GM18951 (cell line): Measurements from ENCODE around the gene CASS4.

Experiments
- POLR2A ChIP-seq: IDR thresholded peaks from 4 replicates; pipeline ENCODE4 v1.6.1; 2011; ENCODE audit warnings: mild to moderate bottlenecking; ENCODE audit not compliant: insufficient read length, insufficient read depth; ENCODE audit errors: extremely low read depth
- in situ Hi-C: fragments of 300-500 bp; cut with MboI; formaldehyde crosslinking; loops from one replicate; pipeline ENCODE4 v1.12.0; 2022; ENCODE audit warnings: low sequenced_read_pairs, mixed read lengths, inconsistent platforms; ENCODE audit not compliant: unreplicated experiment

The CASS4 gene

GRCh38 chr20:56451056-56451765, 39.2 kb downstream of the CASS4 start:
- in situ Hi-C loops = no loop called here
- no peak for TF ChIP-seq POLR2A

GRCh38 chr20:56453352-56453751, 41.3 kb downstream of the CASS4 start:
- no peak for TF ChIP-seq POLR2A
- in situ Hi-C loops = no loop called here

GRCh38 chr20:56454754-56455153, 42.7 kb downstream of the CASS4 start:
- in situ Hi-C loops = no loop called here
- TF ChIP-seq POLR2A = no peak

- in situ Hi-C loops = no loop called here
- no peak for TF ChIP-seq POLR2A
These were observed 46.3 kb downstream of the CASS4 start for GRCh38 chr20:56458206-56458821.

- no peak for TF ChIP-seq POLR2A
- in situ Hi-C loops = no loop called here
These were observed 48.4 kb downstream of the CASS4 start for GRCh38 chr20:56460459-56460858.

- in situ Hi-C loops = no loop called here
- TF ChIP-seq POLR2A = no peak
These were observed 49.5 kb downstream of the CASS4 start for GRCh38 chr20:56461576-56461975.

DNA sequence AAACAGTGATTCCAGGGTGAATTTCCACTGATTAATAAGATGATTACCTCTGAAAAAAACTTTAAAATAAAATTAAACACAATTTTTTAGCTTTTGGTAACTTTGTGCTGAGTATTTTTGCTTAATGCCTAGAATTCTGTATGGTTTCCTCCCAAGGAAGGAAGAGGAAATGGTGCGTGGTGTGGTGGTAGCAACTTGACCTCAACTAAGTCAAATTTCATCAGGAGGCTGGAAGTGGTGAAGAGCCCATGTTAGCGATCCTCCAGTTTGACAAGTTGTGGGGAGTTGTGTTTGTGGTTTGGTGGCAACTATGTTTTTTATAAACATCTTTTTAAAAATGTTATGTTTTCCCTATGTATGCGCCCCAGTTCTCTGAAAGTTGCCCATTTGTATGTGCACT, 51.4 kb downstream of the CASS4 start:
- in situ Hi-C loops = no loop called here
- TF ChIP-seq POLR2A = no peak

GRCh38 chr20:56465997-56466396, 53.9 kb downstream of the CASS4 start:
- in situ Hi-C loops = no loop called here

DNA sequence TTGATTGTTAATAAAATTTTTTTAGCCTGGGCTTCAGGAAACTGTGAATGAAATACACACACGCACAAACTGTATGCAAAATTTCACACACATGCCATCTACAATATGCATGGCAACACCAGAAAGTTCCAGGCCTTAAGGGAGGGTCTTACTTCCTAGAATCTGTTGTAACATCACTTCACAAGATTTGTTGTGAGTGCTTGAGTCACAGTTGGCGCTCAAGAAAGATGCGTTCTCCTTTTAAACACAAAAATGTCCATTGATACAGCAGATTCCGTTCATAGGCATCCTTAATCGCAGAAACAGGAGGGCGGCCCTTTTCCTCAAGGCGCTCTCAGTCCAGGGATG, 55.9 kb downstream of the CASS4 start:
- no peak for TF ChIP-seq POLR2A
- in situ Hi-C loops = no loop called here

More at GRCh38 chr20:56465997-56466396, 53.9 kb downstream of the CASS4 start:
- TF ChIP-seq POLR2A = no peak

DNA sequence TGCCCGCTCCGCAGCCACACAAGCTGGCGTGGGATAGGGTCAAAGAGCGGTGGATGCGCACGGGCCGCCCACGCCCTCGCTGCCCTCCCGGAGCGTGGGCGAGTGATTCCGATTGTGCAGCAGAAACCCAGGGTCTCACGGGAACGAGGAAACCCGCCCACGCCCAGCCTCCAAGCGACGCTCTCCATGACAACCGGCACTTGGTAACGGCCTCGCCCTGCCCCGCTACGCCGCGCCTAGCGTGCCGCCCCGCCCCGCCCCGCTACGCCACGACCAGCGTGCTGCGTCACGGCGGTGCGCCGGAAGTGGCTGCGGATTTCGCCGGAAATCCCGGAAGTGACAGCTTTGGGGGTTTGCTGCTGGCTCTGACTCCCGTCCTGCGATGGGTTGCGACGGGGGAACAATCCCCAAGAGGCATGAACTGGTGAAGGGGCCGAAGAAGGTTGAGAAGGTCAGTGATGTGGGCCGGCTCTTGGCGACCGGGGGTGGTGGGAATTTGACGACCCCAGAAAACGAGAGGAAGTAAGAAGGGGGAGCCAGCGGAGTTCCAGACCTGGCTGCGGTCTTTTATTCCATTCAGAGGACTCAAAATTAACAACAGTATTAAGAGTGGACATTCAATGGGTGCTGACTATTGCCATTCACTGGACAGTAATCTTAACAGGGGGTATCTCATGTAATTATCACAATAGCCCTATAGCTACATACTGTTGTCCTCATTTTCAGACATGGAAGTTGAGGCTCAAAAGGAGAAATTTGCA, 56.4 kb downstream of the CASS4 start, which contains the start of gene RTF2:
RTF2 (plus strand) TSS at position 312 of the 761 bp plus-strand sequence; CDS start at position 383, 71 bp downstream.
- TF ChIP-seq POLR2A = peak; percentile 80
- in situ Hi-C loops = no loop called here

DNA sequence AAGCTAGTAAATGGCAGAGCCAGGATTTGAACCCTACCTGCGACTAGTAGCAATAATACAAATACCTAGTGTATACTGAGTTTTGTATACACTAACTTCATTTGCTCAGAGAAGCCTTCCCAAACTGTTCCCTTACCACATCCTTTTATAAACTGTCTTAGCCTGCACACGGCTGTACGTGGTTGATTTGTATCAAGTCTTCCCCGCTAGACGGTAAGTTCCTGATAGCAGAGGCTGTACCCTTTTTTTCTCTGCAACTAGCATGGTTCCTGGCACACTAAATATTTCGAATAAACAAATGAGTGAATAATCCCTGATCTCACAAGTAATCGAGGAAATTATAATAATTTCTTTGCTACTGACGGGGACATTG, 57.0 kb downstream of the CASS4 start:
- no peak for TF ChIP-seq POLR2A
- in situ Hi-C loops = no loop called here

GRCh38 chr20:56483970-56484369, 71.9 kb downstream of the CASS4 start:
- TF ChIP-seq POLR2A = no peak
- in situ Hi-C loops = no loop called here

GRCh38 chr20:56487216-56487615, 75.2 kb downstream of the CASS4 start:
- in situ Hi-C loops = no loop called here
- TF ChIP-seq POLR2A = no peak

DNA sequence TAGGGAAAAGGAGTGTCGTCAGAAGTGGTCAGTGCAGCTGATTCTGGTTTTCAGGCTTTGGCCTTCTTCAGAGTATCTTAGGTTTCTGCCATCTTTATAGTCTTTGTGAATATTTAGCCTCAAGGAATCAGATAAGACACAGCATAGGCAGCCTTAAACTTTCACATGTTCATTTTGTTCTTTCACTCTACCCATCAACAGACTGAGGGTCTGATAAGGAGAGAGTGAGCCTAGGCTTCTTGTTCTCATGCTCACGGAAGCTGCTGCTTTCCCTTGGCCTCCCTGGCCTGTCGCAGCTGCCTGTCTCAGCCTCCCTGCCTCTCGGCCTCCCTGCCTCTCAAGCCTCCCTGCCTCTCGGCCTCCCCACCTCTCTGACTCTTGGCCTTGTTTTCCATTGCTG, 76.5 kb downstream of the CASS4 start:
- in situ Hi-C loops = no loop called here
- TF ChIP-seq POLR2A = no peak
